Astrocyte (in vitro differentiated cells and primary cell): ENCODE data around the gene LBR. TPM values are rescaled to one million over a fixed set of nuclear protein-coding genes. Genes with fewer than 3 reads are reported as not detected.

Source experiments
- DNase-seq: peaks from one replicate; pipeline ENCODE4 v3.0.0-alpha.2; 2010; ENCODE audit warnings: low read depth
- FAIRE-seq: peaks from 2 replicates; lab custom pipeline; 2011; peaks lifted over from hg19 to GRCh38; lab: Jason Lieb, UNC
- H2AFZ ChIP-seq: 2 replicates; pipeline ENCODE4 v1.6.0; 2012; ENCODE audit warnings: low read depth, low read length, inconsistent platforms
- H3K27ac ChIP-seq: 2 replicates; pipeline ENCODE4 v1.5.1; 2011; ENCODE audit warnings: low read depth, low read length, inconsistent platforms
- H3K27me3 ChIP-seq: 2 replicates; pipeline ENCODE4 v1.6.0; 2011; ENCODE audit warnings: low read length, inconsistent platforms; ENCODE audit not compliant: insufficient read depth
- H3K36me3 ChIP-seq: 2 replicates; pipeline ENCODE4 v1.5.1; 2011; ENCODE audit warnings: low read length, inconsistent platforms; ENCODE audit not compliant: insufficient read depth
- H3K4me1 ChIP-seq: 2 replicates; pipeline ENCODE4 v1.5.1; 2011; ENCODE audit warnings: low read length, inconsistent platforms; ENCODE audit not compliant: insufficient read depth
- H3K4me2 ChIP-seq: 2 replicates; pipeline ENCODE4 v1.6.0; 2012; ENCODE audit warnings: low read length, inconsistent platforms
- H3K4me3 ChIP-seq: 2 replicates; pipeline ENCODE4 v1.5.1; 2011; ENCODE audit warnings: low read depth, mild to moderate bottlenecking, low read length, inconsistent platforms; ENCODE audit not compliant: insufficient read depth
- H3K79me2 ChIP-seq: 2 replicates; pipeline ENCODE4 v1.6.0; 2012; ENCODE audit warnings: mild to moderate bottlenecking, low read length, inconsistent platforms; ENCODE audit not compliant: insufficient read depth
- H3K9ac ChIP-seq: 2 replicates; pipeline ENCODE4 v1.6.0; 2012; ENCODE audit warnings: mild to moderate bottlenecking, low read length, inconsistent platforms
- H3K9me3 ChIP-seq: 2 replicates; pipeline ENCODE4 v1.5.1; 2012; ENCODE audit warnings: low read depth, mild to moderate bottlenecking, low read length, inconsistent platforms; ENCODE audit not compliant: insufficient read depth
- H4K20me1 ChIP-seq: 2 replicates; pipeline ENCODE4 v1.6.0; 2012; ENCODE audit warnings: low read length, inconsistent platforms; ENCODE audit not compliant: insufficient read depth
- H3K27ac Mint-ChIP-seq: one replicate; pipeline ENCODE4 v1.8.0; 2021; ENCODE audit warnings: mild to moderate bottlenecking, mixed read lengths; ENCODE audit not compliant: unreplicated experiment
- H3K27me3 Mint-ChIP-seq: one replicate; pipeline ENCODE4 v1.8.0; 2021; ENCODE audit warnings: low read depth, mixed read lengths; ENCODE audit not compliant: unreplicated experiment
- H3K36me3 Mint-ChIP-seq: one replicate; pipeline ENCODE4 v1.8.0; 2021; ENCODE audit warnings: low read depth, mixed read lengths; ENCODE audit not compliant: unreplicated experiment
- H3K4me1 Mint-ChIP-seq: one replicate; pipeline ENCODE4 v1.8.0; 2021; ENCODE audit warnings: low read depth, mixed read lengths; ENCODE audit not compliant: unreplicated experiment
- H3K4me3 Mint-ChIP-seq: one replicate; pipeline ENCODE4 v1.8.0; 2021; ENCODE audit warnings: mild to moderate bottlenecking, moderate library complexity, mixed read lengths; ENCODE audit not compliant: unreplicated experiment
- H3K9me3 Mint-ChIP-seq: one replicate; pipeline ENCODE4 v1.8.0; 2021; ENCODE audit warnings: mild to moderate bottlenecking, mixed read lengths; ENCODE audit not compliant: unreplicated experiment
- EZH2 ChIP-seq: IDR thresholded peaks from 2 replicates; pipeline ENCODE4 v1.6.1; 2012; ENCODE audit warnings: mild to moderate bottlenecking, low read length, inconsistent platforms; ENCODE audit not compliant: insufficient read depth
- total RNA-seq: library from RNA; stranded (reverse); gene quantifications from 2 replicates; pipeline ENCODE4 v1.2.1, GENCODE V29; 2021
- TF ChIP-seq, protein P1 (sequence below): IDR thresholded peaks from 2 replicates; pipeline ENCODE4 v1.5.1; 2011; ENCODE audit warnings: low read depth, mild to moderate bottlenecking, inconsistent platforms, low read length, moderate library complexity; ENCODE audit not compliant: insufficient read depth

LBR gene
- total RNA-seq, 1 donor from 2014 or later: 42.6 TPM

DNA sequence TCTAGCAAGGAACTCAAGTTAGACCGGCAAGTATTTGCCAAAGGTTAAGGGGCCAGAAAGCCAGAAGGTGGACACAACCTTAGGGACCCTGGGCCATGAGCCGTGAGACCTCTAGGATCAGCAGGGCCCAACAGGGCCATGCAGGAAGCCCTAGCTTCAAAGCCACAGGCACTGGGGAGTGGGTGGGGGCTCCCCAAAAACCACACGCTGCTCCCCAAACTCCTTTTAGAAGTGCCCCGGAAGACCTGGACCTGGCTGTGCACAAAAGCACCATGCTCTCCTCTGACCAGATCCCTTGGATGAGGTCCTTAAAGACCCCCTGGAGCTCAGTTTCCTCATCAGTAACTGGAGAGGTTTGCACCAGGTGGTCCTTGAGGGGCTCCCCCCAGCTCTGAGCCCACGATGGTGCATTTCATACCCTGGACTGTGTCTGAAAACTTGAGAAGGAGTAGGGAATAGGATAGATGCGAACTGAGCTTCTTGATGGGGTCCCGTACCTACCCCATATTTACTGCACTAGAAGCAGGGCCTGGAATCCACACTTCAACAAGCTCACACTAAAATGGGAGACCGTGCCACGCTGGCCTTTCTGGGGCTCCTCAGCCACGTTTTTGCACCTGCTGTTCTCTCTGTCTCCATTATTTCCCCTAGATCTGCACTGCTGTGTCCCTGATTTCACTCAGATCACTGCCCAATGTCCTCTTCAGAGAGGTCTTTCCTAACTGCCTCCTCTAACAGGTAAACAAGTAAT is 40.6 kb upstream of the LBR start:
- H3K9ac ChIP-seq: no peak overlapping the region
- H3K4me1 ChIP-seq: peaks cover 21% of the 10 kb centered on the region
- DNase-seq (no peak), FAIRE-seq (no peak)
- no peak overlapping the region for H3K4me3 ChIP-seq
- H3K36me3 ChIP-seq: no peaks in the 10 kb centered on the region
- H3K4me2 ChIP-seq: no peak overlapping the region
- H3K27me3 ChIP-seq: no peaks in the 10 kb centered on the region
- no peaks in the 10 kb centered on the region for H3K27me3 Mint-ChIP-seq
- H2AFZ ChIP-seq: no peak overlapping the region
- no peak overlapping the region for H3K27ac ChIP-seq
- peaks cover 15% of the 10 kb centered on the region for H3K4me1 Mint-ChIP-seq
- no peaks in the 10 kb centered on the region for H3K9me3 ChIP-seq
- H3K79me2 ChIP-seq: no peaks in the 10 kb centered on the region
- H3K9me3 Mint-ChIP-seq: no peaks in the 10 kb centered on the region
- no peak for TF ChIP-seq EZH2
- TF ChIP-seq, protein P1, sequence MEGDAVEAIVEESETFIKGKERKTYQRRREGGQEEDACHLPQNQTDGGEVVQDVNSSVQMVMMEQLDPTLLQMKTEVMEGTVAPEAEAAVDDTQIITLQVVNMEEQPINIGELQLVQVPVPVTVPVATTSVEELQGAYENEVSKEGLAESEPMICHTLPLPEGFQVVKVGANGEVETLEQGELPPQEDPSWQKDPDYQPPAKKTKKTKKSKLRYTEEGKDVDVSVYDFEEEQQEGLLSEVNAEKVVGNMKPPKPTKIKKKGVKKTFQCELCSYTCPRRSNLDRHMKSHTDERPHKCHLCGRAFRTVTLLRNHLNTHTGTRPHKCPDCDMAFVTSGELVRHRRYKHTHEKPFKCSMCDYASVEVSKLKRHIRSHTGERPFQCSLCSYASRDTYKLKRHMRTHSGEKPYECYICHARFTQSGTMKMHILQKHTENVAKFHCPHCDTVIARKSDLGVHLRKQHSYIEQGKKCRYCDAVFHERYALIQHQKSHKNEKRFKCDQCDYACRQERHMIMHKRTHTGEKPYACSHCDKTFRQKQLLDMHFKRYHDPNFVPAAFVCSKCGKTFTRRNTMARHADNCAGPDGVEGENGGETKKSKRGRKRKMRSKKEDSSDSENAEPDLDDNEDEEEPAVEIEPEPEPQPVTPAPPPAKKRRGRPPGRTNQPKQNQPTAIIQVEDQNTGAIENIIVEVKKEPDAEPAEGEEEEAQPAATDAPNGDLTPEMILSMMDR: no peak
- H3K27ac Mint-ChIP-seq: no peak overlapping the region
- H4K20me1 ChIP-seq: no peaks in the 10 kb centered on the region
- H3K4me3 Mint-ChIP-seq: no peak overlapping the region
- H3K36me3 Mint-ChIP-seq: peaks cover 2% of the 10 kb centered on the region

GRCh38 chr1:225467193-225468020 is 39.6 kb upstream of the LBR start:
- peak overlapping the region; percentile 30 for H3K4me2 ChIP-seq
- Mint-ChIP-seq H3K9me3 (no peaks in the 10 kb centered on the region), H3K27me3 (peaks cover 2% of the 10 kb centered on the region), H3K27ac (no peak overlapping the region), H3K4me1 (peaks cover 22% of the 10 kb centered on the region), H3K36me3 (peaks cover 2% of the 10 kb centered on the region), H3K4me3 (no peak overlapping the region)
- no peak overlapping the region for H3K27ac ChIP-seq
- peak overlapping the region; percentile 68 for H2AFZ ChIP-seq
- no peaks in the 10 kb centered on the region for H3K36me3 ChIP-seq
- no peaks in the 10 kb centered on the region for H3K9me3 ChIP-seq
- TF ChIP-seq, protein P1: no peak
- TF ChIP-seq EZH2: no peak
- no peaks in the 10 kb centered on the region for H3K27me3 ChIP-seq
- peaks cover 21% of the 10 kb centered on the region for H3K4me1 ChIP-seq
- no peaks in the 10 kb centered on the region for H3K79me2 ChIP-seq
- FAIRE-seq (no peak), DNase-seq (no peak)
- no peak overlapping the region for H3K4me3 ChIP-seq
- H3K9ac ChIP-seq: no peak overlapping the region
- H4K20me1 ChIP-seq: no peaks in the 10 kb centered on the region
